ENCODE measurements around the gene TBCD. TPM values are rescaled to one million over a fixed set of nuclear protein-coding genes. Genes with fewer than 3 reads are reported as not detected.

TBCD gene
- polyA plus RNA-seq, 1 donor from 2014 or later: 67.2 TPM

DNA sequence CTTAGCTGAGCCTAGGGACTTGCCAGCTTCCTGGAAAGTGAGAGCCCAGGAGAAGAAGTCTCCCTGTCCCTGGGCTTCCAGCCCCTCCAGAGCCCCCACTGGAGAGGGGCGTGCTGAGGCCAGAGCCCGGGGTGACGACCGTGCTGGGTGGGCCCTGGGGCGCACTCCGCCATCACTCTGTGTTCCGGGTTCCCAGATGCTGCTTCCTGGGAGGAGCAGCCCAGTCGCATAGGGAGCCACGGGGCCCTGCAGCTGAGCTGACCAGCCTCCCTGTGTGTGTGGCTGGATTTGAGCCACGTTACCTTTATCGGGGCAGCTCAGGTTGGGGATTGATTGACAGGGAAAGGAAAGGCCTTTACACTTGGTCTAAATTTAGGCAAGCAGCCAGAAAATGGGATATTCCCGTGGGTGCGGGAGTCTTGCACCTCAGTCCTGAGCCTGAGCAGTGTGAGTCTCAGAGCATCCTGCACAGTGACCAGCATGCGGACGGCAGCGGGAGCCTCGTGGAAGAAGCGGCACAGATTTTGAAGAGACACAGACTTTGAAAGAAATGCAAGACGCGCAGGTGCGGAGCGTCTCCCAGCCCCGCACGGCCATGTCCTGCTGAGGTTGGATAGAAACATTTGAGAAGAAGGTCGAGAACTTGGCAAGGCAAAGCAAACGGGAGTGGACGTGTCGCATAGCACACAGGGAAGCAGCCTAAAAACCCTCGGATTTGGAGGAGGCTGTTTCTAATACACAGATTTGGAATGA lies 139.2 kb downstream of the TBCD start:
- no peak overlapping the region for H3K9ac ChIP-seq (ENCODE audit: low read length)
- no peaks in the 10 kb centered on the region for H3K27me3 ChIP-seq (ENCODE audit: insufficient read depth, low read depth, low read length)
- H3K36me3 ChIP-seq (ENCODE audit: insufficient read depth, low read length): no peaks in the 10 kb centered on the region
- no peaks in the 10 kb centered on the region for H3F3A ChIP-seq (ENCODE audit: insufficient read depth, low read length, poor library complexity, severe bottlenecking)
- no peak overlapping the region for H3K4me3 ChIP-seq (ENCODE audit: low read length)
- no peaks in the 10 kb centered on the region for H3K9me2 ChIP-seq (ENCODE audit: insufficient read depth, low read length)
- no peaks in the 10 kb centered on the region for H4K20me1 ChIP-seq (ENCODE audit: insufficient read depth)
- no peaks in the 10 kb centered on the region for H3K79me2 ChIP-seq (replicated peaks; ENCODE audit: insufficient read depth, low read length)
- no peaks in the 10 kb centered on the region for H3K9me3 ChIP-seq (ENCODE audit: low read length)
- no peak for TF ChIP-seq SMC3 (conservative IDR thresholded peaks at IDR 0.05; ENCODE audit: poor library complexity)
- TF ChIP-seq POLR2AphosphoS5 (IDR thresholded peaks at IDR 0.05): no peak
- TF ChIP-seq MXI1 (conservative IDR thresholded peaks at IDR 0.05; ENCODE audit: poor library complexity, severe bottlenecking): no peak
- no peak for TF ChIP-seq EZH2 (IDR thresholded peaks at IDR 0.05; ENCODE audit: borderline replicate concordance, insufficient read depth, low read length, poor library complexity, severe bottlenecking)
- TF ChIP-seq TAF1 (IDR thresholded peaks at IDR 0.05; ENCODE audit: low read depth): no peak
- no peak for TF ChIP-seq RAD21 (conservative IDR thresholded peaks at IDR 0.05)
- no peak for TF ChIP-seq REST (IDR thresholded peaks at IDR 0.05; ENCODE audit: borderline replicate concordance)
- TF ChIP-seq EP300 (conservative IDR thresholded peaks at IDR 0.05; ENCODE audit: poor library complexity, severe bottlenecking): no peak
- no peak for TF ChIP-seq CTCF (IDR thresholded peaks at IDR 0.05; ENCODE audit: poor library complexity, severe bottlenecking)
- no peak overlapping the region for H2AFZ ChIP-seq (ENCODE audit: low read depth, low read length)
- H3K4me2 ChIP-seq (ENCODE audit: low read length): no peak overlapping the region
- H3K27ac ChIP-seq (ENCODE audit: low read length): no peak overlapping the region

DNA sequence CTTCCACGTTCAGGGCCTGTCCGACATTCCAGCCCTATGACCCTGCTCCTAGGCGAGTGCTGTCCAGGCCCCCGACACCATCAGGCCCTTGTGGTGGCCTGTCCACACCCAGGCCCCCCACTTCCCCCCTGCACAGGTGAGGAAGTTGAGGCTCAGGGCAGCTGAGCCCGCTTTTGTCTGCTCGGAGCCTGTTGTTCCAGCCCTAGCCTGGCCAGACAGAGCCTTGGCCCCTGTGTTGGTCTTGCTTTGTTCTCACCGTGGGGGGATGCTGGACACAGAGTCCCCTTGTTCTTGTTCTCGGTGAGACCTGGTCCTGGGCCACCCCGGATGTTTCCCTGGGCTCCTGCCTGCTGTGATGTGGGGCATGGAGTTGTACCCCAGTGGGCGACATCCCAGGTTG lies 140.0 kb downstream of the TBCD start:
- H4K20me1 ChIP-seq (ENCODE audit: insufficient read depth): no peaks in the 10 kb centered on the region
- no peaks in the 10 kb centered on the region for H3K36me3 ChIP-seq (ENCODE audit: insufficient read depth, low read length)
- H3K27ac ChIP-seq (ENCODE audit: low read length): no peak overlapping the region
- H3F3A ChIP-seq (ENCODE audit: insufficient read depth, low read length, poor library complexity, severe bottlenecking): no peaks in the 10 kb centered on the region
- no peak overlapping the region for H3K9ac ChIP-seq (ENCODE audit: low read length)
- H3K9me3 ChIP-seq (ENCODE audit: low read length): no peaks in the 10 kb centered on the region
- no peak overlapping the region for H3K4me3 ChIP-seq (ENCODE audit: low read length)
- no peak overlapping the region for H2AFZ ChIP-seq (ENCODE audit: low read depth, low read length)
- TF ChIP-seq SMC3 (conservative IDR thresholded peaks at IDR 0.05; ENCODE audit: poor library complexity) (no peak), EP300 (conservative IDR thresholded peaks at IDR 0.05; ENCODE audit: poor library complexity, severe bottlenecking) (no peak), RAD21 (conservative IDR thresholded peaks at IDR 0.05) (no peak), MXI1 (conservative IDR thresholded peaks at IDR 0.05; ENCODE audit: poor library complexity, severe bottlenecking) (no peak), REST (IDR thresholded peaks at IDR 0.05; ENCODE audit: borderline replicate concordance) (no peak), TAF1 (IDR thresholded peaks at IDR 0.05; ENCODE audit: low read depth) (no peak), CTCF (IDR thresholded peaks at IDR 0.05; ENCODE audit: poor library complexity, severe bottlenecking) (no peak), POLR2AphosphoS5 (IDR thresholded peaks at IDR 0.05) (no peak), EZH2 (IDR thresholded peaks at IDR 0.05; ENCODE audit: borderline replicate concordance, insufficient read depth, low read length, poor library complexity, severe bottlenecking) (no peak)
- no peak overlapping the region for H3K4me2 ChIP-seq (ENCODE audit: low read length)
- H3K79me2 ChIP-seq (replicated peaks; ENCODE audit: insufficient read depth, low read length): no peaks in the 10 kb centered on the region
- H3K27me3 ChIP-seq (ENCODE audit: insufficient read depth, low read depth, low read length): no peaks in the 10 kb centered on the region
- no peaks in the 10 kb centered on the region for H3K9me2 ChIP-seq (ENCODE audit: insufficient read depth, low read length)

All from neural cell (in vitro differentiated cells).